HepG2 (cell line): ENCODE data around the gene ATRN. TPM values are rescaled to one million over a fixed set of nuclear protein-coding genes. Genes with fewer than 3 reads are reported as not detected.

Experiments
- BORCS8-MEF2B ChIP-seq: sonication (generic); formaldehyde crosslinking; IDR thresholded peaks from 2 replicates; pipeline ENCODE4 v1.8.0; 2022; ENCODE audit warnings: mild to moderate bottlenecking, missing genetic modification reagents
- CCAR2 ChIP-seq: fragments of 200-400 bp; formaldehyde crosslinking; optimal IDR thresholded peaks from 2 replicates; pipeline ENCODE3; 2018; ENCODE audit warnings: low read depth, mild to moderate bottlenecking, low read length, moderate library complexity
- CEBPB ChIP-seq: IDR thresholded peaks from 2 replicates; pipeline ENCODE4 v1.6.1; 2011; ENCODE audit warnings: low read depth, low read length, improper control_type of control experiment, borderline replicate concordance
- FIP1L1 ChIP-seq: fragments of 200-400 bp; formaldehyde crosslinking; IDR thresholded peaks from 2 replicates; pipeline ENCODE4 v1.6.1; 2018; ENCODE audit warnings: low read depth, mild to moderate bottlenecking, low read length, moderate library complexity, borderline replicate concordance; ENCODE audit not compliant: insufficient read depth
- FOXO4 ChIP-seq: sonication (generic); formaldehyde crosslinking; conservative IDR thresholded peaks from 2 replicates; pipeline ENCODE4 v1.8.1; 2023; ENCODE audit warnings: missing genetic modification reagents
- GABPA ChIP-seq, 2 experiments: IDR thresholded peaks; 2 replicates each; pipeline ENCODE4 v1.6.1; 2011 to 2016; ENCODE audit warnings: low read depth in 2 of 2, low read length in 1 of 2, missing biosample characterization in 1 of 2, missing genetic modification characterization in 1 of 2
- JUND ChIP-seq: sonication (generic); formaldehyde crosslinking; IDR thresholded peaks from 2 replicates; pipeline ENCODE4 v1.8.0; 2022; ENCODE audit warnings: mild to moderate bottlenecking, missing genetic modification reagents
- KMT2A ChIP-seq: sonication (generic); formaldehyde crosslinking; IDR thresholded peaks from 2 replicates; pipeline ENCODE4 v1.4.0; 2020; ENCODE audit warnings: missing genetic modification reagents
- MLLT10 ChIP-seq: sonication (generic); formaldehyde crosslinking; IDR thresholded peaks from 2 replicates; pipeline ENCODE4 v1.4.0; 2020; ENCODE audit warnings: missing genetic modification reagents
- PCBP1 ChIP-seq: fragments of 200-400 bp; formaldehyde crosslinking; IDR thresholded peaks from 2 replicates; pipeline ENCODE4 v1.6.1; 2017; ENCODE audit warnings: mild to moderate bottlenecking, low read depth, low read length, borderline replicate concordance
- PHF21A ChIP-seq: sonication (generic); formaldehyde crosslinking; IDR thresholded peaks from 2 replicates; pipeline ENCODE4 v1.5.0; 2020; ENCODE audit warnings: mild to moderate bottlenecking, missing genetic modification reagents
- PLSCR1 ChIP-seq: sonication (generic); formaldehyde crosslinking; IDR thresholded peaks from 2 replicates; pipeline ENCODE4 v1.5.0; 2020; ENCODE audit warnings: missing genetic modification reagents, mild to moderate bottlenecking, borderline replicate concordance
- SCMH1 ChIP-seq: sonication (generic); formaldehyde crosslinking; IDR thresholded peaks from 2 replicates; pipeline ENCODE4 v1.9.0; 2021; ENCODE audit warnings: missing genetic modification reagents, mild to moderate bottlenecking, borderline replicate concordance
- SIX1 ChIP-seq: sonication (generic); formaldehyde crosslinking; IDR thresholded peaks from 2 replicates; pipeline ENCODE4 v1.4.0; 2020; ENCODE audit warnings: missing genetic modification reagents, borderline replicate concordance
- TBP ChIP-seq: sonication (generic); formaldehyde crosslinking; IDR thresholded peaks from 2 replicates; pipeline ENCODE4 v1.5.0; 2020; ENCODE audit warnings: missing genetic modification reagents
- TMF1 ChIP-seq: sonication (generic); formaldehyde crosslinking; IDR thresholded peaks from 2 replicates; pipeline ENCODE4 v1.8.1; 2022; ENCODE audit warnings: low read depth, missing genetic modification reagents
- TP53 ChIP-seq: sonication (generic); formaldehyde crosslinking; conservative IDR thresholded peaks from 2 replicates; pipeline ENCODE4 v1.4.0; 2020; ENCODE audit warnings: missing genetic modification reagents
- ZFP36L1 ChIP-seq: sonication (generic); formaldehyde crosslinking; IDR thresholded peaks from 2 replicates; pipeline ENCODE4 v1.8.0; 2022; ENCODE audit warnings: mild to moderate bottlenecking, missing genetic modification reagents, moderate library complexity
- ZNF230 ChIP-seq: sonication (generic); formaldehyde crosslinking; IDR thresholded peaks from 2 replicates; pipeline ENCODE4 v1.4.0; 2020; ENCODE audit warnings: mild to moderate bottlenecking, missing genetic modification reagents
- ZNF282 ChIP-seq: fragments of 450-650 bp; IDR thresholded peaks from 2 replicates; pipeline ENCODE4 v1.6.1; 2018; ENCODE audit not compliant: partially characterized antibody
- ZNF329 ChIP-seq: sonication (generic); formaldehyde crosslinking; IDR thresholded peaks from 2 replicates; pipeline ENCODE4 v1.9.0; 2021; ENCODE audit warnings: low read depth, mild to moderate bottlenecking, missing genetic modification reagents
- ZNF484 ChIP-seq: sonication (generic); formaldehyde crosslinking; IDR thresholded peaks from 2 replicates; pipeline ENCODE4 v1.5.1; 2020; ENCODE audit warnings: mild to moderate bottlenecking, low read depth, missing genetic modification reagents, borderline replicate concordance
- ZNF660 ChIP-seq: sonication (generic); formaldehyde crosslinking; IDR thresholded peaks from 2 replicates; pipeline ENCODE4 v1.5.1; 2020; ENCODE audit warnings: mild to moderate bottlenecking, low read depth, missing genetic modification reagents, borderline replicate concordance
- ZNF691 ChIP-seq: sonication (generic); formaldehyde crosslinking; IDR thresholded peaks from 2 replicates; pipeline ENCODE4 v1.4.0; 2020; ENCODE audit warnings: missing genetic modification reagents, low read depth, mild to moderate bottlenecking, borderline replicate concordance
- ZNF816 ChIP-seq: sonication (generic); formaldehyde crosslinking; IDR thresholded peaks from 2 replicates; pipeline ENCODE4 v1.8.0; 2022; ENCODE audit warnings: missing genetic modification reagents, mild to moderate bottlenecking, borderline replicate concordance
- ZSCAN21 ChIP-seq: sonication (generic); formaldehyde crosslinking; IDR thresholded peaks from 2 replicates; pipeline ENCODE4 v1.8.0; 2022; ENCODE audit warnings: mild to moderate bottlenecking, missing genetic modification reagents, moderate library complexity, borderline replicate concordance
- polyA plus RNA-seq, 8 experiments: library from polyadenylated mRNA; depleted of rRNA in 3 of 8; stranded (reverse) in 7 of 8; unstranded in 1 of 8; fragments of >200 nt; fragmentation: Illumina TruSeq in 4 of 8; extraction: Trizol in 4 of 8; gene quantifications; 2 replicates each; pipeline versions ENCODE4 v1.2.1 to v1.2.3, GENCODE V29; 2011 to 2016; ENCODE audit warnings: low read depth in 4 of 8, missing spikeins in 1 of 8, mixed read lengths in 1 of 8; ENCODE audit not compliant: insufficient read depth in 1 of 8
- total RNA-seq, 5 experiments: library from RNA; depleted of rRNA; stranded (reverse); fragments of >200 nt; fragmentation: Illumina TruSeq; extraction: Trizol; gene quantifications; 2 replicates each; pipeline ENCODE4 v1.2.3, GENCODE V29; 2016; ENCODE audit warnings: low read depth in 1 of 5

ATRN gene
- total and polyA plus RNA-seq, 2 of the 13 experiments (the other 11 are each of a cell fraction or from before 2014, with no cell fraction given), result 44.2 to 81.1 TPM

DNA sequence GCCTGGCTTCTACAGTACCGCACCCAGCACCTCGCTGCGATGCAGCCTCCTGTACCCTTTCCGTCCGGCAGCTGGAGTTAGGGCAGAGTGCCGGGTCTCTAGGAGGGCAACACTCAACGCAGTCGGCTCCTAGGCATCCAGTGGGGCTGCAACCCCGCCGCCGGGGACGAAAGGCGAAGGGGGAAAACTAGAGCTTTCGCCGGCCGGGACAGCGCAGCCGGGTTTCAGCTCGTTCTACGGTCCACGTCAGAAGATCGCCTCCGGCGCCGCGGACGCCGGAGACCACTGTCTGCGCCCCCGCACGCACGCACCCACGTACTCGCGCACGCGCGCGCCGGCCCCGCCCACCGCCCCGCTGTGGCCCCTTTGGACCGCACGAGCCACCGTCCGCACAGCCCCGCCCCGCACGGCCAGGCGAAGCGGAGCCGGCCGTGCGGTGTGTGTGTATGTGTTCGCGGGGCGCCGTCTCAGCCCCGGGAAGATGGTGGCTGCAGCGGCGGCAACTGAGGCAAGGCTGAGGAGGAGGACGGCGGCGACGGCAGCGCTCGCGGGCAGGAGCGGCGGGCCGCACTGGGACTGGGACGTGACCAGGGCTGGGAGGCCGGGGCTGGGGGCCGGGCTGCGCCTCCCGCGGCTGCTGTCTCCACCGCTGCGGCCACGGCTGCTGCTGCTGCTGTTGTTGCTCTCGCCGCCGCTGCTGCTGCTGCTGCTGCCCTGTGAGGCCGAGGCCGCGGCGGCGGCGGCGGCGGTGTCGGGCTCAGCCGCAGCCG lies at the start of gene ATRN (continued):
- TF ChIP-seq ZNF691 (CRISPR knock-in tag) (peak; percentile 68), GABPA (IDR thresholded peaks at IDR 0.05; ENCODE audit: low read depth, low read length) (no peak), GABPA (CRISPR knock-in tag; IDR thresholded peaks at IDR 0.05; ENCODE audit: low read depth) (no peak), TBP (CRISPR knock-in tag) (peak; percentile 54; the same call in 1 of the 2 replicates), KMT2A (CRISPR knock-in tag) (peak; percentile 96; the same call in 1 of the 2 replicates), ZNF282 (no peak), ZNF816 (no peak), ZNF329 (peak; percentile 85; the same call in 1 of the 2 replicates), TP53 (CRISPR knock-in tag) (no peak), SIX1 (CRISPR knock-in tag) (peak; percentile 75; the same call in 1 of the 2 replicates), FOXO4 (CRISPR knock-in tag) (no peak; the same call in 1 of the 2 replicates), ZNF660 (CRISPR knock-in tag) (no peak), CEBPB (no peak), BORCS8-MEF2B (CRISPR knock-in tag) (peak; percentile 99), CCAR2 (no peak), PCBP1 (no peak), MLLT10 (CRISPR knock-in tag) (no peak), ZFP36L1 (peak; percentile 91), TMF1 (peak; percentile 98), PHF21A (CRISPR knock-in tag) (peak; percentile 93), FIP1L1 (no peak), ZNF484 (no peak; the same call in 1 of the 2 replicates), PLSCR1 (CRISPR knock-in tag) (peak; percentile 75), ZNF230 (CRISPR knock-in tag) (peak; percentile 89), SCMH1 (CRISPR knock-in tag) (no peak), ZSCAN21 (CRISPR knock-in tag) (peak; percentile 95), JUND (peak; percentile 76; the same call in 1 of the 2 replicates)
